HG03520 (cell line): Measurements from ENCODE around the gene CHSY1.
"Not testable (repeated sequence)": the region's sequence is repeated elsewhere in the genome, so short reads cannot be mapped to it uniquely, and the experiment has no call there.

Experiments used
- ATAC-seq: cut with Tn5 transposase; IDR thresholded peaks from one replicate; pipeline ENCODE4 v1.9.1; 2021; ENCODE audit warnings: mild to moderate bottlenecking, moderate library complexity; ENCODE audit not compliant: unreplicated experiment

The CHSY1 gene

GRCh38 chr15:101246391-101246790, 5.5 kb downstream of the CHSY1 start:
- ATAC-seq = no peak

GRCh38 chr15:101244889-101245668, 6.8 kb downstream of the CHSY1 start:
- ATAC-seq = no peak

- ATAC-seq = no peak
Measured at GRCh38 chr15:101244036-101244781, 7.6 kb downstream of the CHSY1 start.

GRCh38 chr15:101243420-101243819, 8.4 kb downstream of the CHSY1 start:
- no peak for ATAC-seq

GRCh38 chr15:101242999-101243336, 8.9 kb downstream of the CHSY1 start:
- no peak for ATAC-seq

- peak; percentile 68 for ATAC-seq
Measured at GRCh38 chr15:101242160-101242998, 9.5 kb downstream of the CHSY1 start.

- no peak for ATAC-seq
Measured at GRCh38 chr15:101240358-101240757, 11.5 kb downstream of the CHSY1 start.

- ATAC-seq = no peak
Measured at GRCh38 chr15:101239724-101240136, 12.1 kb downstream of the CHSY1 start.

- ATAC-seq = no peak
Measured at GRCh38 chr15:101237251-101237650, 14.6 kb downstream of the CHSY1 start.

GRCh38 chr15:101233651-101234280, 18.1 kb downstream of the CHSY1 start:
- no peak for ATAC-seq

- ATAC-seq = no peak
Measured at GRCh38 chr15:101232677-101233076, 19.2 kb downstream of the CHSY1 start.

- ATAC-seq = no peak
Measured at GRCh38 chr15:101228313-101228712, 23.5 kb downstream of the CHSY1 start.

GRCh38 chr15:101225658-101226057, 26.2 kb downstream of the CHSY1 start:
- ATAC-seq = no peak

GRCh38 chr15:101221902-101222301, 29.9 kb downstream of the CHSY1 start:
- ATAC-seq = no peak

- no peak for ATAC-seq
Measured at GRCh38 chr15:101220060-101220459, 31.8 kb downstream of the CHSY1 start.

- ATAC-seq = no peak
Measured at GRCh38 chr15:101219441-101219840, 32.4 kb downstream of the CHSY1 start.

- no peak for ATAC-seq
Measured at GRCh38 chr15:101217446-101217845, 34.4 kb downstream of the CHSY1 start.

GRCh38 chr15:101216100-101216499, 35.7 kb downstream of the CHSY1 start:
- no peak for ATAC-seq

GRCh38 chr15:101215681-101216080, 36.2 kb downstream of the CHSY1 start:
- no peak for ATAC-seq

- ATAC-seq = not testable (repeated sequence)
Measured at GRCh38 chr15:101214435-101215097, 37.3 kb downstream of the CHSY1 start.
